Activated T-cell treated with anti-CD3 and anti-CD28 coated beads, Interleukin-2, amount 50 U/mL, for 48 hours (primary cell): ENCODE data around the gene ANGPTL2.

Source experiments
- DNase-seq, 2 experiments: peaks; one replicate each; pipeline ENCODE4 v3.0.0-alpha.2; 2020

Gene ANGPTL2

GRCh38 chr9:127092041-127092608 lies 30.3 kb downstream of the ANGPTL2 start:
- DNase-seq = no peak

DNA sequence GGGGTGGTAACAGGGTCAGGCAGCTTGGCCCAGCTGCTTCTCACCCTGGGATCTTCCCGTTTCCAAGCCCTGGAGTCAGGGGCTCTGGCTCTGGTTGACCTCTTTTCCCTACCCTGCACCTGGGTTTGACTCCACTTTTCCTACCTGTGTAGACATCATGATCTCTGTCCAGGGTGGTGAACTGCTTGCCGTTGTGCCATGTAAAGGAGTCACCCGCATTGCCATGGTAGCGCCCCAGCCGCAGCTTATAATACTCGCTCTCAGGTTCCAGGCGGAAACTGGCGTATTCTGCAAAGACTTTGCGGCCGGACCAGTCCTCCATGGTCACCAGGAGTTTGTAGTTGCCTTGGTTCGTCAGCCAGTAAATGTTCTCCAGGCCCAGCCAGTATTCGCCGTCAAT lies 30.9 kb downstream of the ANGPTL2 start:
- DNase-seq = no peak

GRCh38 chr9:127090341-127090985 lies 32.0 kb downstream of the ANGPTL2 start:
- DNase-seq = no peak

GRCh38 chr9:127089631-127090081 lies 32.8 kb downstream of the ANGPTL2 start:
- DNase-seq = no peak

- DNase-seq = no peak
These were observed 33.5 kb downstream of the ANGPTL2 start for GRCh38 chr9:127088724-127089615.

GRCh38 chr9:127087836-127088235 lies 34.6 kb downstream of the ANGPTL2 start:
- no peak for DNase-seq

- DNase-seq = no peak
These were observed 35.0 kb downstream of the ANGPTL2 start for GRCh38 chr9:127087411-127087810.

DNA sequence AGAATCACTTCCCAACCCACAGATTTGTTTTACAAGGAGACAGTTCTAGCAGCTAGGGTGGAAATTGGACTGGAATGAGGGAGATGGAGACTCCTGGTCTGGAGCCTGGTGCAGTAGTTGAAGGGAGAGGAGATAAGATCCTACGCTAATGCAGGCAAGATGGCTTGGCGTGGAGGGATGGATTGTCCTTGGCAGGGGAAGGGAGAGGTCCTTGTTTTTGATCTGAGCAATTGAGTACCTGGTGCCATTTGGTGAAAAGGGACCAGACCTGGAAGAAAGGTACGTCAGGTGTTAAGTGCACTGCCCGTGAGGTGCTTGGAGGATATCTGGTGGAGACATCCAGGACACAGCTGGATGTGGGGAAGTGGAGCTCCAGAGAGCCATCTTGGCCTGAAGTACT lies 35.7 kb downstream of the ANGPTL2 start:
- DNase-seq = no peak

DNA sequence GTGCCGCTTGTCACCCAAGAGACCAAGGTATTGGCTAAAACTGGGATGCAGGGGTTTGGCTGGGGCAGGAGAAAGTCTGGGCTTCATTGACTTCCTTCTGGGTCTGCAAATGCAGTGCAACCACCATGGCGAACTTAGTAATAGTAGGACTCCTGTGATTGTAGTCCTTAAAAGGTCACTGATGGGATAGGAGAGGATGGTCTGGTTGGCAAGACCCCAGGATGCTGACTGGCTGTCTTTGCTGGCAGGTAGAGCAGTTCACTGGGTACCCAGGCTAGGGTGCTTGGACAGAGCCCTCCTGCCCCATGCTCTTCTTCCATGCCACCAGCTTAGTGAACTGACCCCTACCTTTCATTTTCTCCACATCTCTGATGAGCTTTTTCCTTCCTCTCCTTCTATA lies 37.2 kb downstream of the ANGPTL2 start:
- DNase-seq = no peak

DNA sequence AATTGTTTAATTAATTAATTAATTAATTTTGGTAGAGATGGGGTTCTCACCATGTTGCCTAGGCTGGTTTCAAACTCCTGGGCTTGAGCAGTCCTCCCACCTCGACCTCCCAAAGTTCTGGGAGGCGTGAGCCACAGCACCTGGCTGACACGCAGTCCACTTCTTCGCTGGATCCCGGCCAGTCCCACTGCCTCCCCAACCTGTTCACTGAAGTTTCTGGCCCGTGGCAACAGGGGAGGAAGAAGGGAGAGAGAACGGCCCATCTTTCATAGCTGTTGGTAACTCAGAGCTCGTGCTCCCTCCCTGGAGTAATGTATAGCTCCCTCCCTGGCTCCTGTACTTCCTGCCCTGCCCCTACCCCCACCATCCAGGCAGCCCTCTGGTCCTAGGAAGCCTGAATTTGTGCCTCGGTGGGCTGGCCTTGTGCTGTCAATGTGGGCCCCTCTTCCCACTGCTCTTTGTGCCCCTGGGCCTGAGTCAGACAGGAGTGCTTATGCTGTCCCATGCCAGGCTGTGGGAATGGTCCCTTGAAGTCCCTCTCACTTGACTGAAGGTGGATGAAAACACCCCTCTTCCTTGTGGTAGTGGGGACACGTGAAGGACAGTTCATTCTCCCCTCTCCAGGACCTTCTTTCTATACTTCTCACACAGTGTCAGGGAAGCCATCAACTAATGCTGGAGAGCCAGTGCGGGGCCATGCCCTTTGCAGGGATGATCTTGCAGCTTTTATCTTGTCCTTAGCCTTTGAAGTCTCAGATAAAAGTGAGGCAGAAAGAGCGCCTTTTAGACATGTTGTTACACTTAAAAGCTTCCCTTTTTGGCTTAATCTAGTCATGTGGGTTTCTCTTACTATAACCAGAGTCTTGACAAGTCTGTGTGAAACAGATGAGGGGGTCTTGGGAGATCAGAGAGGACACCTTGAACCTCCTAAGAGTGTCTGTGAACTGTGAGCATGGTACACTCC lies 38.1 kb downstream of the ANGPTL2 start:
- DNase-seq = no peak

GRCh38 chr9:127083138-127083980 lies 39.1 kb downstream of the ANGPTL2 start:
- DNase-seq = no peak

DNA sequence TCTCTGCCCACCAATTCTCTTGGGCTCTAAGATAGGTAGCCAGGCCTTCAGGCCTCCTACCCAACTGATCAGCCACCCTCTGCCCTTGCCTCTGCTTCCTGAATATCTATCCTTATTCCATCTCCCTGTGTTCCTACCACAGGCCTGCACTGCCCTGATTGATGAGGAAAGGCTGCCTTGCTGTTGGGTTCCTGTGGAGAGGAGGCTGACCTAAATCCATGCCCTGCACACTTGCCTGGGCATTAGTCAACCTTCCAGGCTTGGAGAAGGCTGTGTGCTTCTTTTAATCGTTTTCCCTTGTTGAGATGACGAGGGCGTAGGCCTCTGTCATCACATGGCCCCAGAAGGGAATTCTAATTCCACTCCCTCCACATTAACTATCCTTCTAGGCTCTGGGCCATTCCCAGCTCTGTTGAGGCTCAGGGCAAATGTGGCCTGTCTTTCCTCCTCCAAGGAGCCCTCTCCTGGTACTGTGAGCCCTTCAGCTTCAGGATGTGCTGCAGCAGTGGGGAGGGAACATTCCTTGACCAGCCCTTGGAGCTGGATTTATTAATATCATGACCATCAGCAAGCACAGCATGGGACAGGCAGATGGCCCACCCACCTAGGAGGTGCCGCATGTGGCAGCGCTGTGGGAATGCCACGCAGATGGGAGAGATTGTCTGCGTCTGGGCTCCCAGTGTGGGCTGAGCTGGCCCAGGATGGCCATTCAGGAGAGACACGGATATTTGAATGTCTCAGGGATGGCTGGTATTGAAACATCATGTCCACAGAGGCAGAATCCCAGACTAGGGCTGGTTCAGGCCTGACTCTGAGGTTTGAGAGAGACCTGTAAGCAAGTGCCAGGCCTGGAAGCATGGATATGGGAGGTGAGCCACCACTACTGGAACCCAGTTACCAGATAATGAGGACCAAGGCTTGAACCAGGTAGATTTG lies 40.9 kb downstream of the ANGPTL2 start:
- DNase-seq = no peak

- DNase-seq = no peak
These were observed 42.8 kb downstream of the ANGPTL2 start for GRCh38 chr9:127079446-127080140.

GRCh38 chr9:127078988-127079387 lies 43.4 kb downstream of the ANGPTL2 start:
- DNase-seq = no peak

- no peak for DNase-seq
These were observed 44.1 kb downstream of the ANGPTL2 start for GRCh38 chr9:127078336-127078735.

DNA sequence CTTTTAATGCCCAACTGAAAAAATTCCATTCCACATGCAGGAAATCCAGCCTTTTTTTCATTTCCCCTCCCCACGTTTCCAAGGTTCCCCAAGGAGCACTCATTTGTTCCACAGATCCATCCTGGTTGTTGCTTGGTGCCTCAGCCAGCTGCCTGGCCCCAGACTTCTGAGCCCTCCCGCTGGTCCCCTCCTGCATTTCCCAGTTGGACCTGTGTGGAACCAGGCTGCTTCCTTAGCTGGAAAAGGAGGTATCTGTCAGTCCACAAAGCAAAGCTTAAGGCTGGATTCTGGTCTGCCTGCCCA lies 44.8 kb downstream of the ANGPTL2 start:
- DNase-seq = no peak

DNA sequence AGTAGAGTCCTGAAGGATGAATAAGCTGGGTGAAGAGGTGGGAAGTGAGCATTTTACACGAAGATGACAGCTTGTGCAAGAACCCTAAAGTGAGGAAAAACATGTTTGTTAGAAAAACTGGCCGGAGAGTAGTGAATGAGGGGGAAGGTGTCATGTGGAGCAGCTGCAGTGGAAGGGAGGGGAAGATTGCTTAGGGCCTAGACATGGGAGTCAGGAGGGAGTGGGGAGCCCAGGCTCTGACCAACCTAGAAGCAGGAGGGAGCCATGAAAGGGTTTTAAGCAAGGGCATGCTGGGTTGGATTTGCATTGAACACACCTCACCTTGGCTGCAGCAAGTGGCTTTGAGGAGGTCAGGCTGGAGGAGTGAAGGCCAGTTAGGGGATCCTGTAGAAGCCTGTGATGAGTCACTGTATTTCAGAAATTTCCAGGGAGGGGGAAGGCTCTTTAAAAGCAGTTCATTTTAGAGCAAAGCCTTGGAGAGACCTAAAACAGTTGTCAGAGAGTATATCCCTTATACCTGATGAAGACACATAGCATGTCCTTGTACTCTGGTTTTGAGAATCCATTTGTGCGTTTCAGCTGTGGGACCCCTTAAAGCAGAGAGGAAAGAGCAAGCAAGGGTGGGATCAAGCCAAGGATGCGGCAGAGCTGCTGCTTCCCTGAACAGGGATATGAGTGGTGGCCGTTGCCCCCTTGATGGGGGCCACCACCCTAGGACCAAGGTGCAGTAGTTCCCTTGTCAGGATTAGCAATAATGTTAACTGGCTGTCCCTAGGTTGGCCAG lies 45.4 kb downstream of the ANGPTL2 start:
- DNase-seq = no peak

- no peak for DNase-seq
These were observed 46.6 kb downstream of the ANGPTL2 start for GRCh38 chr9:127075624-127076372.
